ENCODE measurements around the gene PAPPA. TPM values are rescaled to one million over a fixed set of nuclear protein-coding genes. Genes with fewer than 3 reads are reported as not detected.

Gene PAPPA
- total and polyA plus RNA-seq, 9 donors = 0.61 to 5.5 (median 2.6) TPM

- no peak overlapping the region for H3K27ac ChIP-seq
- no peaks in the 10 kb centered on the region for H3K36me3 ChIP-seq
- intact Hi-C loops (cut with DNase I) = no loop called here
- H3K4me3 ChIP-seq = no peak overlapping the region
- no peak for DNase-seq
- WGBS, 3 donors = 69 to 77% (median 76%) methylated on average over 2 of the region's 2 CpGs
- H3K27me3 ChIP-seq = no peaks in the 10 kb centered on the region
- no peaks in the 10 kb centered on the region for H3K9me3 ChIP-seq
- H3K4me1 ChIP-seq (ENCODE audit: insufficient read depth) = no peaks in the 10 kb centered on the region
- TF ChIP-seq EP300 (IDR thresholded peaks at IDR 0.05) = no peak
- TF ChIP-seq POLR2A (IDR thresholded peaks at IDR 0.05) = no peak
These were observed 189.3 kb downstream of the PAPPA start for GRCh38 chr9:116342941-116343340.

DNA sequence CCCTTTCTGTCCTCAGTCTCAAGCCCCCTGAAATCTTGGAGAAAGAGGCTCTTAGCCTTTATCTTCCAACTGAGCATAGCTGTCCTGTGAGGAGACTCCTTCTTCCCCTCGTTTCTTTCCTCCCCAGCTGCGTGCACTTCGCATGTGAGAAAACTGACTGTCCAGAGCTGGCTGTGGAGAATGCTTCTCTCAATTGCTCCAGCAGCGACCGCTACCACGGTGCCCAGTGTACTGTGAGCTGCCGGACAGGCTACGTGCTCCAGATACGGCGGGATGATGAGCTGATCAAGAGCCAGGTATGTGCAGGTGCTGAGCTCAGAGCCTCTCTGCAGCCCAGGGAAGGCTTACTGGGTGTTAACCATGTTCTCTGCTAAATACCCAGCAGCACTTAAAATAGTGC lies 190.8 kb downstream of the PAPPA start:
- H3K4me1 ChIP-seq (ENCODE audit: insufficient read depth) = no peaks in the 10 kb centered on the region
- TF ChIP-seq CTCF (IDR thresholded peaks at IDR 0.05) (no peak), EP300 (IDR thresholded peaks at IDR 0.05) (no peak), POLR2A (IDR thresholded peaks at IDR 0.05) (no peak)
- 86 to 93% (median 87%) methylated on average over 10 of the region's 10 CpGs for WGBS, 3 donors
- H3K9me3 ChIP-seq = no peaks in the 10 kb centered on the region
- H3K4me3 ChIP-seq = no peak overlapping the region
- intact Hi-C loops (cut with DNase I) = no loop called here
- DNase-seq = no peak
- no peak overlapping the region for H3K27ac ChIP-seq
- H3K36me3 ChIP-seq = no peaks in the 10 kb centered on the region
- no peaks in the 10 kb centered on the region for H3K27me3 ChIP-seq

DNA sequence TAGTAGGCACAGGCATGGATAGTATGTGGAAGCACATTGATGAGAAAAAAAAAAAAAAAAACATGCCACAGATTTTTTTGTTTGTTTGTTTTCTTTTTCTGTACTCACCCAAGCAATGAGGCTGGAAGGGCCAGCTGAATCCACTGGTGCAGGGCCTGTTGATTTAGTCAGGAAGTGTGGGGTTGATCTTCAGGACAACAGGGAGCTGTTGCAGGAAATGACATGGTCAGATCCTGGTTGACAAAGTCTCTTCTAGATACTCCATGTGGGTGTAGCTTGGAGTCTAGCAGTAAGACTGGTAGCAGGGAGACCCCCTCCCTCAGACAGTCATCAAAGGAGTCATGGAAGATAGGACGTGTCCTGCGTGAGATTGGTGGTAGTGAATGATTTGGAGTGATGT lies 191.8 kb downstream of the PAPPA start:
- no peaks in the 10 kb centered on the region for H3K36me3 ChIP-seq
- WGBS, 3 donors = 97 to 100% (median 97%) methylated on average over 2 of the region's 2 CpGs
- no peak overlapping the region for H3K27ac ChIP-seq
- no peaks in the 10 kb centered on the region for H3K27me3 ChIP-seq
- H3K9me3 ChIP-seq = no peaks in the 10 kb centered on the region
- no peak overlapping the region for H3K4me3 ChIP-seq
- H3K4me1 ChIP-seq (ENCODE audit: insufficient read depth) = no peaks in the 10 kb centered on the region
- intact Hi-C loops (cut with DNase I) = no loop called here
- TF ChIP-seq CTCF (IDR thresholded peaks at IDR 0.05) = no peak
- no peak for DNase-seq

GRCh38 chr9:116345817-116346216 lies 192.2 kb downstream of the PAPPA start:
- no peaks in the 10 kb centered on the region for H3K4me1 ChIP-seq (ENCODE audit: insufficient read depth)
- H3K9me3 ChIP-seq = no peaks in the 10 kb centered on the region
- no peak overlapping the region for H3K27ac ChIP-seq
- no peak for DNase-seq
- H3K36me3 ChIP-seq = no peaks in the 10 kb centered on the region
- no peaks in the 10 kb centered on the region for H3K27me3 ChIP-seq
- 62 to 72% (median 71%) methylated on average over 3 of the region's 3 CpGs for WGBS, 3 donors
- intact Hi-C loops (cut with DNase I) = no loop called here
- no peak for TF ChIP-seq EP300 (IDR thresholded peaks at IDR 0.05)
- no peak for TF ChIP-seq CTCF (IDR thresholded peaks at IDR 0.05)
- no peak for TF ChIP-seq POLR2A (IDR thresholded peaks at IDR 0.05)
- H3K4me3 ChIP-seq = no peak overlapping the region

GRCh38 chr9:116349684-116350083 lies 196.1 kb downstream of the PAPPA start:
- no peaks in the 10 kb centered on the region for H3K9me3 ChIP-seq
- no peaks in the 10 kb centered on the region for H3K4me1 ChIP-seq (ENCODE audit: insufficient read depth)
- H3K27me3 ChIP-seq = no peaks in the 10 kb centered on the region
- TF ChIP-seq EP300 (IDR thresholded peaks at IDR 0.05) (no peak), CTCF (IDR thresholded peaks at IDR 0.05) (no peak), POLR2A (IDR thresholded peaks at IDR 0.05) (no peak)
- intact Hi-C loops (cut with DNase I) = no loop called here
- DNase-seq = no peak
- H3K36me3 ChIP-seq = no peaks in the 10 kb centered on the region
- 93 to 96% (median 95%) methylated on average over 6 of the region's 6 CpGs for WGBS, 3 donors
- H3K4me3 ChIP-seq = no peak overlapping the region
- no peak overlapping the region for H3K27ac ChIP-seq
